Sigmoid colon (tissue), 4 donors: ENCODE data around the gene TMEM132D.

Source experiments
- CTCF ChIP-seq, 4 experiments: fragments of 450-650 bp in 3 of 4; fragments of 200-600 bp in 1 of 4; IDR thresholded peaks; one replicate each; pipeline ENCODE4 v1.5.1; 2016 to 2019; ENCODE audit warnings: antibody characterized with exemption in 4 of 4, mild to moderate bottlenecking in 3 of 4, moderate library complexity in 2 of 4
- EP300 ChIP-seq, 4 donors: sonication (generic); formaldehyde crosslinking; IDR thresholded peaks; one replicate each; pipeline ENCODE4 v1.6.1; 2017; ENCODE audit warnings: antibody characterized with exemption in 4 of 4
- POLR2A ChIP-seq, 2 donors: fragments of 450-650 bp; IDR thresholded peaks; one replicate each; pipeline ENCODE4 v1.6.1; 2016; ENCODE audit warnings: antibody characterized with exemption in 2 of 2, mild to moderate bottlenecking in 2 of 2, moderate library complexity in 2 of 2
- POLR2AphosphoS5 ChIP-seq, 4 donors: sonication (generic); formaldehyde crosslinking; IDR thresholded peaks; one replicate each; pipeline ENCODE4 v1.6.1; 2017; ENCODE audit warnings: antibody characterized with exemption in 4 of 4

GRCh38 chr12:129064209-129064855, 839.5 kb downstream of the TMEM132D start:
- TF ChIP-seq POLR2A (IDR thresholded peaks at IDR 0.05), result no peak
- no peak for TF ChIP-seq POLR2AphosphoS5 (IDR thresholded peaks at IDR 0.05)
- TF ChIP-seq CTCF (IDR thresholded peaks at IDR 0.05), result no peak
- TF ChIP-seq EP300 (IDR thresholded peaks at IDR 0.05), result no peak
